ENCODE results near the gene MYH9. TPM values are rescaled to one million over a fixed set of nuclear protein-coding genes. Genes with fewer than 3 reads are reported as not detected.

MYH9 gene
- polyA plus RNA-seq, 1 of the 3 experiments (the other 2 are of a cell fraction), result 303 TPM

DNA sequence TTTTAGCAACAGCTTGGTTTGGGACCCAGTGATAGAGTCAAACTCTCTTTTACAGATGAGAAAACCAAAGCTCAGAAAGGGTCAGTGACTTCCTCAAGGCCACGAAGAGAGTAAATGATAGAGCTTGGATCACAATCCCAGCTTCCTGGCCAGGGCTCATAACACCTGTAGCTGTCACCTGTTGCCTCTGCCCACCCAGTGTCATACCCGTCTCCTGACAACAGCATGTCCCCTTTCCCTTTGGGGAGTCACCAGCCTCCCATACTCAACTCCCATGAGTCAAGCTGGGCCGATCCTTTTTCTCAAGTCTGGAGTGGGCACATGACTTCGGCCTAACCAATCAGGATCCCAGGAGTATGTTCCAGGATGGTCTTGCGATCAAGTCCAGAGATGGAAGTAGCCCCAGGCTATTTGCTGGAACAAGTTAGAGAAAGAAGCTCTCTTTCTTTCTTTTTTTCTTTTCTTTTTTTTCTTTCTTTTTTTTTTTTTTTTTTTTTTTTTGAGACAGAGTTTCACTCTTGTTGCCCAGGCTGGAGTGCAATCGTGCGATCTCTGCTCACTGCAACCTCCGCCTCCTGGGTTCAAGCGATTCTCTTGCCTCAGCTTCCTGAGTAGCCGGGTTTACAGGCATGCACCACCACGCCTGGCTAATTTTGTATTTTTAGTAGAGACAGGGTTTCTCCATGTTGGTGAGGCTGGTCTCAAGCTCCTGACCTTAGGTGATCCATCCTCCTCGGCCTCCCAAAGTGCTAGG is 27.8 kb upstream of the MYH9 start:
- Histone ChIP-seq H3K9me3 (no peaks in the 10 kb centered on the region), H3F3A (replicated peaks; ENCODE audit: insufficient read depth) (peaks cover 7% of the 10 kb centered on the region), H3K9me2 (no peaks in the 10 kb centered on the region), H3K36me3 (replicated peaks in 1 of 2; ENCODE audit: control insufficient read depth in 1 of 2, insufficient read depth in 2 of 2, low read length in 1 of 2) (no peaks in the 10 kb centered on the region), H2AFZ (ENCODE audit: low read depth) (no peak overlapping the region), H3K4me3 (ENCODE audit: low read depth in 2 of 2, low read length in 1 of 2) (no peak overlapping the region), H3K9ac (no peak overlapping the region), H4K20me1 (ENCODE audit: insufficient read depth) (no peaks in the 10 kb centered on the region), H3K79me2 (ENCODE audit: insufficient read depth) (no peaks in the 10 kb centered on the region), H3K4me2 (no peak overlapping the region), H3K4me1 (ENCODE audit: control insufficient read depth in 1 of 2, insufficient read depth in 2 of 2, low read depth in 1 of 2, low read length in 1 of 2) (no peaks in the 10 kb centered on the region), H3K27ac (ENCODE audit: low read depth in 2 of 2, low read length in 1 of 2) (no peak overlapping the region), H3K27me3 (ENCODE audit: insufficient read depth) (no peaks in the 10 kb centered on the region)
- no peak for DNase-seq
- ChIA-PET CTCF (no interaction called here), POLR2A (no interaction called here)
- no peak for TF ChIP-seq SIN3A (IDR thresholded peaks at IDR 0.05; ENCODE audit: borderline replicate concordance, low read depth, low read length)
- no peak for TF ChIP-seq EP300 (IDR thresholded peaks at IDR 0.05; ENCODE audit: borderline replicate concordance in 1 of 2, low read depth in 1 of 2, low read length in 1 of 2)
- TF ChIP-seq RFX5 (IDR thresholded peaks at IDR 0.05; ENCODE audit: low read length), result no peak
- TF ChIP-seq TAF1 (IDR thresholded peaks at IDR 0.05; ENCODE audit: borderline replicate concordance, low read depth, low read length), result no peak
- no peak for TF ChIP-seq POLR2AphosphoS5 (IDR thresholded peaks at IDR 0.05; ENCODE audit: low read depth, low read length)
- TF ChIP-seq USF1 (IDR thresholded peaks at IDR 0.05; ENCODE audit: borderline replicate concordance, low read depth), result no peak; the same call in 1 of the 2 replicates
- no peak for TF ChIP-seq FOSL2 (IDR thresholded peaks at IDR 0.05; ENCODE audit: borderline replicate concordance, low read depth)
- TF ChIP-seq ZBTB33 (IDR thresholded peaks at IDR 0.05; ENCODE audit: borderline replicate concordance, low read depth), result no peak
- TF ChIP-seq EZH2phosphoT487 (IDR thresholded peaks at IDR 0.05; ENCODE audit: borderline replicate concordance, low read depth), result no peak
- no peak for TF ChIP-seq TEAD4 (IDR thresholded peaks at IDR 0.05; ENCODE audit: borderline replicate concordance, insufficient read depth)
- no peak for TF ChIP-seq FOXM1 (IDR thresholded peaks at IDR 0.05; ENCODE audit: low read depth)
- TF ChIP-seq IRF3 (IDR thresholded peaks at IDR 0.05; ENCODE audit: low read depth, low read length), result no peak
- TF ChIP-seq NRF1 (IDR thresholded peaks at IDR 0.05; ENCODE audit: low read depth, low read length), result no peak
- no peak for TF ChIP-seq ELF1 (IDR thresholded peaks at IDR 0.05)
- WGBS (ENCODE audit: low lambda C conversion rate), result 92% methylated on average over 11 of the region's 12 CpGs

Data from SK-N-SH (cell line).